Lung (tissue), 12 donors: ENCODE data around the gene PPP3R1. TPM values are rescaled to one million over a fixed set of nuclear protein-coding genes. Genes with fewer than 3 reads are reported as not detected.

Source experiments
- ATAC-seq: fragments of 200-7000 bp; cut with Tn5 transposase; one replicate; pipeline ENCODE4 v1.9.1; 2020; ENCODE audit warnings: moderate number of reproducible peaks; ENCODE audit not compliant: insufficient read depth, low FRiP score
- DNase-seq, 3 donors: peaks; one replicate each; pipeline ENCODE4 v3.0.0-alpha.2; 2013 to 2017
- H3K27ac ChIP-seq, 2 donors: one replicate each; pipeline ENCODE4 v1.5.1; 2013; ENCODE audit warnings: mild to moderate bottlenecking in 2 of 2, moderate library complexity in 2 of 2, control low read depth in 1 of 2, inconsistent platforms in 1 of 2, low read depth in 1 of 2, low read length in 1 of 2
- H3K27me3 ChIP-seq, 3 donors: one replicate each; pipeline ENCODE4 v1.5.1; 2013; ENCODE audit warnings: low read length in 2 of 3; ENCODE audit not compliant: control insufficient read depth in 3 of 3, insufficient read depth in 3 of 3
- H3K36me3 ChIP-seq, 4 donors: one replicate each; pipeline ENCODE4 v1.5.1; 2013; ENCODE audit warnings: low read length in 4 of 4, mild to moderate bottlenecking in 1 of 4, moderate library complexity in 1 of 4; ENCODE audit not compliant: control insufficient read depth in 4 of 4, insufficient read depth in 4 of 4
- H3K4me1 ChIP-seq, 5 donors: one replicate each; pipeline ENCODE4 v1.5.1; 2013; ENCODE audit warnings: low read length in 5 of 5, mild to moderate bottlenecking in 2 of 5, moderate library complexity in 1 of 5; ENCODE audit not compliant: control insufficient read depth in 5 of 5, insufficient read depth in 5 of 5
- H3K4me3 ChIP-seq: one replicate; pipeline ENCODE4 v1.5.1; 2013; ENCODE audit warnings: mild to moderate bottlenecking, control low read depth, moderate library complexity
- H3K9ac ChIP-seq, 2 donors: one replicate each; pipeline ENCODE4 v1.5.1; 2013; ENCODE audit warnings: low read length in 2 of 2, control low read depth in 1 of 2; ENCODE audit not compliant: insufficient read depth in 1 of 2
- H3K9me3 ChIP-seq, 4 donors: one replicate each; pipeline ENCODE4 v1.5.1; 2013; ENCODE audit warnings: low read length in 3 of 4, mild to moderate bottlenecking in 1 of 4, moderate library complexity in 1 of 4; ENCODE audit not compliant: control insufficient read depth in 4 of 4, insufficient read depth in 3 of 4
- CTCF ChIP-seq: IDR thresholded peaks from 2 replicates; pipeline ENCODE4 v1.5.1; 2012; ENCODE audit warnings: mild to moderate bottlenecking; ENCODE audit errors: control extremely low read depth, extremely low read depth
- WGBS, 2 donors: extraction: QIAGEN DNeasy Blood & Tissue Kit; methylation state at CpG; one replicate each; pipeline ENCODE4 v1.1.7; 2013; 5-methylcytosine and 5-hydroxymethylcytosine counted together
- polyA plus RNA-seq, 2 donors: library from polyadenylated mRNA; stranded (reverse); fragments of 200-250 nt; gene quantifications; one replicate each; pipeline ENCODE4 v1.2.1, GENCODE V29; 2013
- total RNA-seq, 2 donors: library from RNA; depleted of rRNA in 1 of 2; stranded (reverse); fragments of >200 nt in 1 of 2; gene quantifications; one replicate each; pipeline ENCODE4 v1.2.1, GENCODE V29; 2014 to 2021
- donor health status: control.
- donor health status: control.
- donor health status: Bipolar disorder and iron deficiency.
- donor health status: healthy.
- donor health status: DM: yes; HTN: yes; CAD: no.

PPP3R1 gene
- total and polyA plus RNA-seq, 4 donors, result 20.8 to 69.7 (median 36.8) TPM

DNA sequence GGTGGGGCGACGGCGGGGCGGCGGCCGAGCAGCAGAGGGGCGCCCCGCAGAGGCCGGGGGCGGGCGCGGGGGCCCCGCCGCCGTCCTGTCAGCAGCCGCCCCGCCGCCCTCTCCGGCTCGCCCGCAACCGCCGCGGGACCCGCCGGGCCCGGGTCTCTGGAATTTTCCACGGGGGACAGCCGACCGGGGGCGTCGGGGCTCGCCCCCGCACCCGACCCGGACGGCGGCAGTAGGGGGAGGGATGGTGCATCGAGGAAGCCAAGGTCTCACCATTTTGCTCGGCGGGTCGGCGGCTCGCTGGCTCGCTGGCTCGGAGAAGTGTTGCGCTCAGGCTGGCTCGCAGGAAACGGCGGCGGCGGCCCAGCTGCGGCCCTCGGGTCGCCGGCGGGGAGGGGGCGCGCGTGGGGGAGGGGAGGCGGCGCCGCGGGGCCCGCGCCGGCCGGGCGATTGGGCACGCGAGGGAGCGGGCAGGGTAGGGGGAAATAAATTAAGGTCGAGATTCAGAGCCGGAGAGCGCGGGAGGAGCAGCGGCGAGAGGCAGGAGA, 405 bp downstream of the PPP3R1 start:
- 0 to 1% methylated on average over 16 to 78 of the region's 78 CpGs for WGBS, 2 donors
- H3K9me3 ChIP-seq, result no peaks in the 10 kb centered on the region
- no peaks in the 10 kb centered on the region for H3K27me3 ChIP-seq
- peaks cover 2 to 43% (median 17%) of the 10 kb centered on the region in 5 donors for H3K4me1 ChIP-seq
- peaks cover 0 to 4% (median 0%) of the 10 kb centered on the region in 4 donors for H3K36me3 ChIP-seq
- DNase-seq (peak in 1 of 3 donors; percentile 41), ATAC-seq (no peak)
- TF ChIP-seq CTCF, result no peak
- H3K9ac ChIP-seq, result peak overlapping the region in 1 of 2 donors; percentile 59
- H3K27ac ChIP-seq, result peak overlapping the region; percentile 95 to 96
- peak overlapping the region; percentile 63 for H3K4me3 ChIP-seq

GRCh38 chr2:68251187-68251854, 1.0 kb downstream of the PPP3R1 start:
- Histone ChIP-seq H3K9me3 (no peaks in the 10 kb centered on the region), H3K4me1 (peaks cover 4 to 43% (median 17%) of the 10 kb centered on the region in 5 donors), H3K27me3 (no peaks in the 10 kb centered on the region), H3K9ac (peak overlapping the region; percentile 70 to 86), H3K27ac (peak overlapping the region; percentile 95 to 96), H3K4me3 (peak overlapping the region; percentile 63), H3K36me3 (peaks cover 0 to 4% (median 0%) of the 10 kb centered on the region in 4 donors)
- DNase-seq, result peak; percentile 79 to 87 (median 86)
- TF ChIP-seq CTCF, result peak; percentile 29
- 0% methylated on average over 32 to 41 of the region's 41 CpGs for WGBS, 2 donors
- ATAC-seq, result peak; percentile 71

DNA sequence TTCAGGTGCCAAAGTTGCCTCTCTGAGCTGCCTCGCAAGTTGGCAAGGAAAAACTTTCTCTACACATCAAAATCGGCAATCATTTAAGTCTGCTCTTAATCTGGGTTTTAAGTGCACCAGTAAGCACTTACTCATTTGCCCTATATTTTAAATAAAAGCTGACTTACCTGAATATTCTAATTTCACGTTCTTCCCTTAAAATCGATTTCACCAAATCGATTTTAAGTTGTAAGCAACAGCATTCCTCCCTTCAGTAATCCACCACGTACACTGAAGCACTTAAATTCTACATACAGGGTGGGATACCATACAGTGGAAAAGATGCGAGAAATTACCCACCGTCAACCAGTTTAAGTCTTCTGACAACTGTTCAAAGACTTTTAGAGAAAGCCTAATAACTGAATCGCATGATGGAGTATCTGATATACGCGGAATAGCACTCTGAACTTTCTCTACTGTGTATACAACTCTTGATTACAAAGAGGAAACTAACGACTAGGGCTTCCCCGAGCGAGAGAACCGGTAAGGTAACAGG, 1.6 kb downstream of the PPP3R1 start:
- Histone ChIP-seq H3K27me3 (no peaks in the 10 kb centered on the region), H3K36me3 (peaks cover 0 to 4% (median 0%) of the 10 kb centered on the region in 4 donors), H3K9ac (peak overlapping the region; percentile 70 to 86), H3K4me3 (peak overlapping the region; percentile 63), H3K4me1 (peaks cover 4 to 43% (median 17%) of the 10 kb centered on the region in 5 donors), H3K9me3 (no peaks in the 10 kb centered on the region), H3K27ac (peak overlapping the region; percentile 95 to 96)
- 2 to 3% methylated on average over 15 of the region's 15 CpGs for WGBS, 2 donors
- no peak for ATAC-seq
- no peak for TF ChIP-seq CTCF
- DNase-seq, result no peak
